ENCODE measurements around the gene PANK4. TPM values are rescaled to one million over a fixed set of nuclear protein-coding genes. Genes with fewer than 3 reads are reported as not detected.

Gene PANK4
- total RNA-seq, 1 donor from 2014 or later: 26.3 TPM

DNA sequence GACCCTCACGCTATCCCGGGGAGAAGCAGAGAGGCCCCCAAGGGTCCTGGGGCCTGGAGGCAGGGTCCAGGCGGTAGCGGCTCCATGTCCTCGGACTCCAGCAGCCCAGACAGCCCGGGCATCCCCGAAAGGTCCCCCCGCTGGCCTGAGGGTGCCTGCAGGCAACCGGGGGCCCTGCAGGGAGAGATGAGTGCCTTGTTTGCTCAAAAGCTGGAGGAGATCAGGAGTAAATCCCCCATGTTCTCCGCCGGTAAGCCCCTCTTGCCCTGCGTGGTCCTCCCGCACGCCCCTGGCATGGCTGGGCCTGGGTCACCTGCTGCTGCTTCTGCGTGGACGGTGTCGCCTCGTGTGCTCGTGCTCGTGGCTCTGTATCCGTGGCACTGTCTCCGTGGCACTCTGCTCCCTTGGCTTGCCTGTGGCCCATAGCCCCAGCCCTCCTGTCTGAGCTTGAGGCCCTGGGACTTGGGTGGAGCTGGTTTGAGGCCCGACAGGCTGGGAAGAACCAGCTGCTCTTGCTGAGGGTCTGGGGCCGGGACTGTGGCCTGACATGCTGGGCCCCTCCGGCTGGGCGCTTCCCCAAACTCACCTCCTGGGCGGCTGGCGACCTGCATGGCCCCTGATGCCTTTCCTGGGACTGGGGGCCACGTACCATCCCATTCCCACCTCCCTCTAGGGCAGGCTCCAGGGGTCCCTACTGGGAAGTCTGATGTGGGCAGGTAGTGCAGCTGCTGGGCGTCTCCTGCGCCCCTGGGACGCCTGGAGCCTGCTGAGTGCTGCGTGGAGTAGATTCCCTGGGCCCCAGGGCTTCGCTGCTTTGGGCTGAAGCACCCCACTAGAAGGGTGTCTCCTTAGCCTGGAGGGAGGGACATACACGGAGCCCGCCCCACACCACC, 23.5 kb downstream of the PANK4 start:
- Mint-ChIP-seq H3K36me3 (ENCODE audit: low read depth, unreplicated experiment) (no peaks in the 10 kb centered on the region), H3K9me3 (ENCODE audit: unreplicated experiment) (no peaks in the 10 kb centered on the region), H3K27me3 (ENCODE audit: low read depth, unreplicated experiment) (no peaks in the 10 kb centered on the region), H3K27ac (ENCODE audit: unreplicated experiment) (no peak overlapping the region), H3K4me1 (ENCODE audit: low read depth, unreplicated experiment) (no peaks in the 10 kb centered on the region), H3K4me3 (ENCODE audit: unreplicated experiment) (no peak overlapping the region)
- no peak overlapping the region for H3K4me2 ChIP-seq (ENCODE audit: low read length)
- H2AFZ ChIP-seq (ENCODE audit: low read depth, low read length): no peak overlapping the region
- H3K4me3 ChIP-seq (ENCODE audit: insufficient read depth, low read depth, low read length): no peak overlapping the region
- no peak for DNase-seq (ENCODE audit: low read depth)
- H3K36me3 ChIP-seq (ENCODE audit: insufficient read depth, low read length): no peaks in the 10 kb centered on the region
- no peak overlapping the region for H3K27ac ChIP-seq (ENCODE audit: low read depth, low read length)
- H3K4me1 ChIP-seq (ENCODE audit: insufficient read depth, low read length): no peaks in the 10 kb centered on the region
- no peak for FAIRE-seq
- no peak overlapping the region for H3K9ac ChIP-seq (ENCODE audit: low read length)
- no peaks in the 10 kb centered on the region for H3K27me3 ChIP-seq (ENCODE audit: insufficient read depth, low read length)
- H3K79me2 ChIP-seq (ENCODE audit: insufficient read depth, low read length): no peaks in the 10 kb centered on the region
- H4K20me1 ChIP-seq (ENCODE audit: insufficient read depth, low read length): peaks cover 15% of the 10 kb centered on the region
- no peaks in the 10 kb centered on the region for H3K9me3 ChIP-seq (ENCODE audit: insufficient read depth, low read depth, low read length)
- TF ChIP-seq, protein P1, sequence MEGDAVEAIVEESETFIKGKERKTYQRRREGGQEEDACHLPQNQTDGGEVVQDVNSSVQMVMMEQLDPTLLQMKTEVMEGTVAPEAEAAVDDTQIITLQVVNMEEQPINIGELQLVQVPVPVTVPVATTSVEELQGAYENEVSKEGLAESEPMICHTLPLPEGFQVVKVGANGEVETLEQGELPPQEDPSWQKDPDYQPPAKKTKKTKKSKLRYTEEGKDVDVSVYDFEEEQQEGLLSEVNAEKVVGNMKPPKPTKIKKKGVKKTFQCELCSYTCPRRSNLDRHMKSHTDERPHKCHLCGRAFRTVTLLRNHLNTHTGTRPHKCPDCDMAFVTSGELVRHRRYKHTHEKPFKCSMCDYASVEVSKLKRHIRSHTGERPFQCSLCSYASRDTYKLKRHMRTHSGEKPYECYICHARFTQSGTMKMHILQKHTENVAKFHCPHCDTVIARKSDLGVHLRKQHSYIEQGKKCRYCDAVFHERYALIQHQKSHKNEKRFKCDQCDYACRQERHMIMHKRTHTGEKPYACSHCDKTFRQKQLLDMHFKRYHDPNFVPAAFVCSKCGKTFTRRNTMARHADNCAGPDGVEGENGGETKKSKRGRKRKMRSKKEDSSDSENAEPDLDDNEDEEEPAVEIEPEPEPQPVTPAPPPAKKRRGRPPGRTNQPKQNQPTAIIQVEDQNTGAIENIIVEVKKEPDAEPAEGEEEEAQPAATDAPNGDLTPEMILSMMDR (IDR thresholded peaks at IDR 0.05; ENCODE audit: insufficient read depth, low read depth, low read length): no peak
- no peak for TF ChIP-seq EZH2 (IDR thresholded peaks at IDR 0.05; ENCODE audit: insufficient read depth, low read length)

DNA sequence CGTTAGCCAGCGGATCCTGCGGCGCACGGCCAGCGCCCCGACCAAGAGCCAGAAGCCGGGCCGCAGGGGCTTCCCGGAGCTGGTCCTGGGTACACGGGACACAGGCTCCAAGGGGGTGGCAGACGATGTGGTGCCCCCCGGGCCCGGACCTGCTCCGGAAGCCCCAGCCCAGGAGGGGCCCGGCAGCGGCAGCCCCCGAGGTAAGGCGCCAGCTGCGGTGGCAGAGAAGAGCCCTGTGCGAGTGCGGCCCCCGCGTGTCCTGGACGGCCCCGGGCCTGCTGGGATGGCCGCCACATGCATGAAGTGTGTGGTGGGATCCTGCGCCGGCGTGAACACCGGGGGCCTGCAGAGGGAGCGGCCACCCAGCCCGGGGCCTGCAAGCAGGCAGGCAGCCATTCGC, 24.2 kb downstream of the PANK4 start:
- H3K36me3 ChIP-seq (ENCODE audit: insufficient read depth, low read length): no peaks in the 10 kb centered on the region
- no peak overlapping the region for H3K9ac ChIP-seq (ENCODE audit: low read length)
- no peaks in the 10 kb centered on the region for H3K27me3 ChIP-seq (ENCODE audit: insufficient read depth, low read length)
- H4K20me1 ChIP-seq (ENCODE audit: insufficient read depth, low read length): peaks cover 8% of the 10 kb centered on the region
- no peak overlapping the region for H3K4me3 ChIP-seq (ENCODE audit: insufficient read depth, low read depth, low read length)
- Mint-ChIP-seq H3K4me1 (ENCODE audit: low read depth, unreplicated experiment) (no peaks in the 10 kb centered on the region), H3K4me3 (ENCODE audit: unreplicated experiment) (no peak overlapping the region), H3K36me3 (ENCODE audit: low read depth, unreplicated experiment) (no peaks in the 10 kb centered on the region), H3K27ac (ENCODE audit: unreplicated experiment) (no peak overlapping the region), H3K9me3 (ENCODE audit: unreplicated experiment) (no peaks in the 10 kb centered on the region), H3K27me3 (ENCODE audit: low read depth, unreplicated experiment) (no peaks in the 10 kb centered on the region)
- TF ChIP-seq, protein P1 (IDR thresholded peaks at IDR 0.05; ENCODE audit: insufficient read depth, low read depth, low read length): no peak
- no peak for TF ChIP-seq EZH2 (IDR thresholded peaks at IDR 0.05; ENCODE audit: insufficient read depth, low read length)
- no peaks in the 10 kb centered on the region for H3K79me2 ChIP-seq (ENCODE audit: insufficient read depth, low read length)
- H3K4me1 ChIP-seq (ENCODE audit: insufficient read depth, low read length): no peaks in the 10 kb centered on the region
- H2AFZ ChIP-seq (ENCODE audit: low read depth, low read length): no peak overlapping the region
- H3K27ac ChIP-seq (ENCODE audit: low read depth, low read length): no peak overlapping the region
- H3K4me2 ChIP-seq (ENCODE audit: low read length): no peak overlapping the region
- no peaks in the 10 kb centered on the region for H3K9me3 ChIP-seq (ENCODE audit: insufficient read depth, low read depth, low read length)
- FAIRE-seq (no peak), DNase-seq (ENCODE audit: low read depth) (no peak)

DNA sequence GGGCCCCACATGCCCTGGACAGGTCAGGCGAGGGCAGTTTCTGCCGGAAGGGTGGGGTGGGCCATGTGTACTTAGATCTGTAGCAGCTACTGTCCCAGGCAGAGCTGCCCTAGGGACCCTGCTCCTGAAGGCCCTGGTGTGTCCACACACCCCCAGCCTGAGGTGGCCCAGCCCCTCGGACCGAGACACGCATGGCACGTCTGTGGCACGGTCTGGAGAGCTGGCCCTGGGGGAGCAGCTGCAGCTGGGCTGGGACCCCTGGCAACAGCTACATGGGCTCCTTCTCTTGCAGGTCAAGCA, 24.6 kb downstream of the PANK4 start:
- no peaks in the 10 kb centered on the region for H3K9me3 Mint-ChIP-seq (ENCODE audit: unreplicated experiment)
- H3K4me1 ChIP-seq (ENCODE audit: insufficient read depth, low read length): no peaks in the 10 kb centered on the region
- no peak for FAIRE-seq
- no peaks in the 10 kb centered on the region for H3K36me3 Mint-ChIP-seq (ENCODE audit: low read depth, unreplicated experiment)
- no peaks in the 10 kb centered on the region for H3K4me1 Mint-ChIP-seq (ENCODE audit: low read depth, unreplicated experiment)
- H3K36me3 ChIP-seq (ENCODE audit: insufficient read depth, low read length): no peaks in the 10 kb centered on the region
- no peaks in the 10 kb centered on the region for H3K27me3 ChIP-seq (ENCODE audit: insufficient read depth, low read length)
- H3K27me3 Mint-ChIP-seq (ENCODE audit: low read depth, unreplicated experiment): peaks cover 2% of the 10 kb centered on the region
- H3K4me3 Mint-ChIP-seq (ENCODE audit: unreplicated experiment): no peak overlapping the region
- no peak overlapping the region for H3K27ac Mint-ChIP-seq (ENCODE audit: unreplicated experiment)
- H3K79me2 ChIP-seq (ENCODE audit: insufficient read depth, low read length): no peaks in the 10 kb centered on the region
- no peak overlapping the region for H3K27ac ChIP-seq (ENCODE audit: low read depth, low read length)
- H3K9ac ChIP-seq (ENCODE audit: low read length): no peak overlapping the region
- H4K20me1 ChIP-seq (ENCODE audit: insufficient read depth, low read length): peaks cover 3% of the 10 kb centered on the region
- TF ChIP-seq, protein P1 (IDR thresholded peaks at IDR 0.05; ENCODE audit: insufficient read depth, low read depth, low read length): no peak
- no peak for TF ChIP-seq EZH2 (IDR thresholded peaks at IDR 0.05; ENCODE audit: insufficient read depth, low read length)
- H3K4me2 ChIP-seq (ENCODE audit: low read length): no peak overlapping the region
- no peak overlapping the region for H2AFZ ChIP-seq (ENCODE audit: low read depth, low read length)
- no peak overlapping the region for H3K4me3 ChIP-seq (ENCODE audit: insufficient read depth, low read depth, low read length)
- H3K9me3 ChIP-seq (ENCODE audit: insufficient read depth, low read depth, low read length): no peaks in the 10 kb centered on the region
- DNase-seq (ENCODE audit: low read depth): no peak
